Cardiac fibroblast (primary cell): ENCODE results near the gene RAE1.

Experiments
- DNase-seq, 2 donors: peaks; one replicate each; pipeline versions ENCODE4 v3.0.0 to v3.0.0-alpha.2; 2010; ENCODE audit warnings: low read depth in 2 of 2
- H3K4me3 ChIP-seq, 2 donors: replicated peaks in 1 of 2; 1 replicate in 1 of 2; 2 replicates in 1 of 2; pipeline ENCODE4 v1.5.1; 2011; ENCODE audit warnings: low read depth in 2 of 2, low read length in 2 of 2, mild to moderate bottlenecking in 2 of 2, moderate library complexity in 1 of 2
- TF ChIP-seq, protein P1 (sequence below): IDR thresholded peaks from one replicate; pipeline ENCODE4 v1.5.1; 2011; ENCODE audit warnings: low read depth, mild to moderate bottlenecking, low read length, inconsistent platforms

Gene RAE1

GRCh38 chr20:57410398-57410920 is 59.4 kb downstream of the RAE1 start:
- DNase-seq: no peak
- no peak overlapping the region for H3K4me3 ChIP-seq
- TF ChIP-seq, protein P1, sequence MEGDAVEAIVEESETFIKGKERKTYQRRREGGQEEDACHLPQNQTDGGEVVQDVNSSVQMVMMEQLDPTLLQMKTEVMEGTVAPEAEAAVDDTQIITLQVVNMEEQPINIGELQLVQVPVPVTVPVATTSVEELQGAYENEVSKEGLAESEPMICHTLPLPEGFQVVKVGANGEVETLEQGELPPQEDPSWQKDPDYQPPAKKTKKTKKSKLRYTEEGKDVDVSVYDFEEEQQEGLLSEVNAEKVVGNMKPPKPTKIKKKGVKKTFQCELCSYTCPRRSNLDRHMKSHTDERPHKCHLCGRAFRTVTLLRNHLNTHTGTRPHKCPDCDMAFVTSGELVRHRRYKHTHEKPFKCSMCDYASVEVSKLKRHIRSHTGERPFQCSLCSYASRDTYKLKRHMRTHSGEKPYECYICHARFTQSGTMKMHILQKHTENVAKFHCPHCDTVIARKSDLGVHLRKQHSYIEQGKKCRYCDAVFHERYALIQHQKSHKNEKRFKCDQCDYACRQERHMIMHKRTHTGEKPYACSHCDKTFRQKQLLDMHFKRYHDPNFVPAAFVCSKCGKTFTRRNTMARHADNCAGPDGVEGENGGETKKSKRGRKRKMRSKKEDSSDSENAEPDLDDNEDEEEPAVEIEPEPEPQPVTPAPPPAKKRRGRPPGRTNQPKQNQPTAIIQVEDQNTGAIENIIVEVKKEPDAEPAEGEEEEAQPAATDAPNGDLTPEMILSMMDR: no peak

GRCh38 chr20:57410924-57411323 is 59.9 kb downstream of the RAE1 start:
- DNase-seq: no peak
- TF ChIP-seq, protein P1: no peak
- H3K4me3 ChIP-seq: no peak overlapping the region

DNA sequence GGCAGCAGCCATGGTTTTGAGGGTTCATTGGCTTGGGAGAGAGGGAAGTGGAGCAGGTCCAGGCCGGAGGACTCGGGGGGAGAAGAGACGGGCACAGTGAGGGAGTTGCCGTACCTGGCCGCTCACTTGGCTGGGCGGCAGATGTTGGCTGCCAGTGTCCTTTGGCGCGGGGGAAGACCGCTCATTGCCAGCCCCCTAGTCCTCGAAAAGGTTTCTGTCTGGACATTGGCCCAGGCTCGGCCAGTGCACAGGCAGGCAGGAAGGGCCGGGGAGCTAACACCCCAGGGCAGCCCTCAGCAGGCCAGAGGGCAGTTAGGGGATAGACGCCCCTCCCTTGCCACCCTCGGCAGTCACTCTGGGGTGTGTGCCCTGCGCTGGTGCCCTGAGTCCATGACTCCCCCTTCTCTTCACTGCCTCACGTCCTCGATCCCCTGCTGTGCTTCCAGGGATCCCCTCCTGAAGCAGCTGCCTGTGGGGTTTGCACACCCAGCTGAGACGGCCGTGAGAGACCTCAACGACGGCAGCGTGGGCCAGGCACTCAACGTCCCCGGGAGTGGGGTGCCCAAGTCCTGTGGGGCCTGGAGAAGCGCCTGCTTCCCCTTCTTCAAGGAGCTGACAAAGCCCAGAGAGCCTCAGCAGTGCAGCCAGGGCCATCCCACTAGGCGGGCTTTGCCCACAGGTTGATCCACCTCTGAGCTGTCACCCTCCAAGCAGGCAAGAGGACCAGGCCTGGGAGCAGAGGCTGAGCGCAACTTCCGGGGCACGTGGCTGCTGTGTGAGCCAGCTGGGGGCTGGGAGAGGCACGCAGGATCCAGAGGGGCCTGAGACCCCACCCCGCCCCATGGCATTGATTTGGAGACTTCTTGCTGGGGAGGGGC is 60.6 kb downstream of the RAE1 start:
- no peak overlapping the region for H3K4me3 ChIP-seq
- no peak for DNase-seq
- TF ChIP-seq, protein P1: no peak

GRCh38 chr20:57412347-57413029 is 61.4 kb downstream of the RAE1 start:
- TF ChIP-seq, protein P1: no peak
- no peak for DNase-seq
- no peak overlapping the region for H3K4me3 ChIP-seq

- TF ChIP-seq, protein P1: no peak
- no peak for DNase-seq
- no peak overlapping the region for H3K4me3 ChIP-seq
Measured at GRCh38 chr20:57413986-57414385, 62.9 kb downstream of the RAE1 start.

DNA sequence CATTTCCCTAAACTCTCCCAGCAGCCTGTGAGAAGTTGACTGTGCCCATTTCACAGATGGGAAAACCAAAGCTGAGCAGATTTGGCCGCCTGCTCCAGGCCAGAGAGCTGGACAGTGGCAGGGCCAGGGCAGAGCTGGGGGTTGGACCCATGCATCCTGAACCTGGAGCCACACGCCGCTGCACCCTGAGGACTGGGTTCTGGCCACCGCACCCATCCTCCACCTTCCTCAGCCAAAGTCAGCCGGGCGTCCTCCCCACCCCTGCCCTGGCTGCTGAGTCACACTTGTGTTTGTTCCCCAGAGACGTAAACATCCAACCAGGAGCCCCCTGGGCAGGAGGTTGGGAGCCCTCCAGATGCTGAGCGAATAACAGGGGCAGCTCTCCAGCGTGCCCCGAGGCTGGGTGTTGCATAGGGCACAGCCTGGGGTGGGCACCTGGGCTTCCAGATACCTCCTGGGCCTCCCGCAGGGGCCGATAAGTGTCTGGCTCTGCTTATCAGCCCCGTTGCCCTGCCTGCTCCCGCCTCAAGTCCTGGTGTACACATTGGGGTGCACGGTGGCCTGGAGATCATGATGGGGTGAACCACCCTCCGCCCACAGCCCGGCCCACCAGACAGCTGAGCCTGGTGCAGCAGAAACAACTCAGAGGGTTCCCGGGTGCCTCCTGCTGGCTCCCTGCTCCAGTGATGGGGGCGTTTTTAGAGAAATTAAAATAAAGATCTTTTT is 64.0 kb downstream of the RAE1 start:
- peak; percentile 37 to 46 for DNase-seq
- TF ChIP-seq, protein P1: no peak
- H3K4me3 ChIP-seq: no peak overlapping the region
